Germinal center (tissue), 1 donor: ENCODE measurements around the gene RPRD1B.

Source experiments
- DNase-seq: peaks from one replicate; pipeline ENCODE4 v3.0.0; 2012; ENCODE audit warnings: mixed read lengths, low spot score

Gene RPRD1B

GRCh38 chr20:38036366-38036765 is 2.8 kb downstream of the RPRD1B start:
- no peak for DNase-seq

DNA sequence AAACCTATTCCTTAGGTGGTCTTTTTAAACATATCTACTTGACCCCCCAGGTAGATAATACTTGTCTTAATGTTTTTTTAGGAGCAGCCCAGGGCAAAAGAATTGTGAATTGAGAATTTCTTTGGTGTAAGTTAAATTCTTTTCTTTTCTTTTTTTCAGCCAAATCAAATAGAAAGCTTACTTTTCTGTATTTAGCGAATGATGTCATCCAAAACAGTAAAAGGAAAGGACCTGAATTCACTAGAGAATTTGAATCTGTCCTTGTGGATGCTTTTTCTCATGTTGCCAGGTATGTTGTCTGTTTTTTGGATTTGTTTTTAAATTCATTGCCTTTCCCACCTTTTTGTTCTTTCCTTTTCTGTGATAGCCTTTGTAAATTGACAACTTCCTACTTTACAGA is 6.7 kb downstream of the RPRD1B start:
- no peak for DNase-seq

DNA sequence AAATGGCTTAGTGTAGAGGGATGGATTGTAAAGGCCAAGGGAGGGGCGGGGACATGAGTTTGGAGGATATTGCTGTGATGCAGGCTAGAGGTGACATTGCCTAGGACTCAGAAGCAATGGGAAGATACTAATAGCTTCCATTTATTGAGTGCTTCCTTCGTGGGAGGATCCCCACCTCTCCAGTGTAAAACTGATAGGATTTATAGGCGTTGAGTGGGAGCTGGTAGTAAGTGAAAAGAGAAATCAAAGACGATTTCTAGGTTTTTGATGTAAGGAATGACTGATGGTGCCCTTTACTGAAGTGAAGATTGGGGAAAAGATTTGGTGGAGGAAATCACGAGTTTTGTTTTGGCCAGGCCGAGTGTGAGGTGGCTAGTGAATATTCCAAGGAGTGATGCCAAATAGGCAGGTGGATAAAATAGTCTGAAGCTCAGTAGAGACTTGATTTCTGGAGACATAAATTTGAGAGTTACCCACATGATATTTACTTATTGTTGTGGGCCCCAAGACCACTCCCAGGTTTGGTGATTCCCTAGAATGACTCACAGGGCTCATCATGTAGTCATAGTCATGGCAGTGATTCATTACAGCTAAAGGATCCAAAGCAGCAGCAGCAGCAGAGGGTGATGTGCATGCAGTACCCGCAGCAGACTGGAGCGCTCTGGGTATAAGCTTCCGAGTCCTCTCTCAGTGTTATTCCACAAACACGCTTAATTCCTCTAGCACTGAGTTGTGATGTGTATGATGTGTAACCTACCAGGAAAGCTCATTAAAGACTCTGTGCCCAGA is 10.2 kb downstream of the RPRD1B start:
- no peak for DNase-seq

DNA sequence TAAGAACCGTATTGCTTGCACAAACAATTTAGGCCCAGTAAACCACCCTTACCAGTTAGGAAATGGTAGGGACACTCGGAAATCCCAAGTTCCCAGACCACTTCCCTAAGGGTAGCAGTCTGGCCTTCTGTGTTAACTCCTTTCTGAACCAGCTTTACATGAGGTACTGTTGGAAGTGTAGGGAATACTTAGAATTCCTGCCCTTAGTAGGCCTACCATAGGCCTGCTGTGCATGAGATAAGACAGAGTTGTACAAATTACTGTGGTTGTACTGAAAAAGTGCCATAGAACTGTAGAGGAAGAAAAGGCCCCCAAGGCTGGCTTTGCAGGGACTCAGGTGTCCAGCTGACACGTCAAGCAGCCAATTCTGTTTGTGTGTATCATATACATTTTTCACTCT is 11.1 kb downstream of the RPRD1B start:
- DNase-seq, result no peak

DNA sequence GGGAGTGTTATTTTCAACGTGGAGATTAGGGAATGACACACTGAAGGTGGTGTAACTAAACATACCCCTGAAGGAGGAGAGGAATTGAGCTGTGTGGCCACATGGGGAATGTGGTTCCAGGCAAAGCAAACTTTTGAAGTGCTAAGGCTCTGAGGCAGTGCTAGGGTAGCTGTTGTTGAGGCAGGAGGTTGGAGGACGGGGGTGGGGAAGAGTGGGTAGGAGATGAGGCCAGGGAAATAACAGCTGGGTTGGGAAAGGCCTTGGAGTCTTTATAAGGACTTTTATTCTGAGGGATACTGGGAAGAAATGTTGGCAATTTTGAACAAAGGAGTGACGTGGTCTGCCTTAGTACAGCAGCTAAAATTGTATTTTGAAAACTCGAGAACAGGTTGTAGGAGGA is 13.0 kb downstream of the RPRD1B start:
- no peak for DNase-seq

DNA sequence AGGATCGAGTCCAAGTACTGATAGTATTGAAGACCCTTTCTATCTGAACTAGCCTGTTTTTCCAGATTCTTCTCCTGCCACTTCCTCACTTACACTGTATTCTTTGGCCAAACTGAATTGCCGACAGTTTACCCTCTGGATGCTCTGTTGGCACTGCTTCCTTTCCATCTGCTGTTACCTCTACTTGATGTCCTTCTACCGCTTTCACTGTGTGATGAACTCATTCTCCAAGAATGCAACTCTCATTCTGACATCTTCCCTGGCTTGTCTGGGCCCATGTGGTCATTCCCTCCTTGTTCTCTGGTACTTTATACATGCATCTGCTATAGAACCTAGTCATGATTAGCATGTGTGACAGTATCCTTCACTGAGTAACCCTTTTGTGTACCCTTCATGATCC is 16.3 kb downstream of the RPRD1B start:
- DNase-seq, result no peak

DNA sequence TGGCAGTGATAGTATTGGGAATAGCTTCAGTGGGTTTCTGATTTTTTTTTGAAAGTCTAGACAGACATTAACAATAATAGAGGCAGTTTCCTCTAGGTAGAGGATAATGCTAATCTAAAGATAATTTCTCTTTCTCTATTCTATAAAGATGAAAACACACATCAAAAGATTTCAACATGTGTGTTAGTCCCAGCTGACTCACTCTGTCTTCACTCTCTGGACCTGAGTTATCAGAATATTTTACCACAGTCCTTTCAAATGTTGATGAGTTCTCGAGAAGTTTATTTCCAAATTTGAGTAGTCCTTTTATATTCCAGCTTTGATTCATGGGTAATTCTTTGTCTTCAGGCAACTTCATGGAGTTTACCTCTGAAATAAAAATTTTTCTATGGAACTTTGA is 17.1 kb downstream of the RPRD1B start:
- DNase-seq, result no peak

DNA sequence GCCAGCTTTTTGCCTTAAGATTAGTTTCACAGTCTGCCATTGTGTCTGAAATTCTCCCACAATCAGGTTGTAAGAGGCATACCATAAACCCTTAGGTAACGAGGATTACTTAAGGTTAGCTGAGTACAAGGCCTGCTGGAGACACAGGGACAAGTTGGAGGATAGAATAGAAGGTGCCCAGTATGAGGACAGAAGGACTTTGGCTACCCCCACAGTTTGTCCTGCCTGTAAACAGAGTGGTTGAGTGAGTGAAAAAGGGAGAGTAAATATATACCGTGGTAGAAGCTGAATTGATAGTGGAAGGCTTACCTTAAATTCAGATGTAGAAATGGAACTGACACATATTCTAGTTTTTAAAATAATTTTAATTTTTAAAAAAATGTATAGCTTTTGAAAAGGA is 19.3 kb downstream of the RPRD1B start:
- DNase-seq, result no peak

DNA sequence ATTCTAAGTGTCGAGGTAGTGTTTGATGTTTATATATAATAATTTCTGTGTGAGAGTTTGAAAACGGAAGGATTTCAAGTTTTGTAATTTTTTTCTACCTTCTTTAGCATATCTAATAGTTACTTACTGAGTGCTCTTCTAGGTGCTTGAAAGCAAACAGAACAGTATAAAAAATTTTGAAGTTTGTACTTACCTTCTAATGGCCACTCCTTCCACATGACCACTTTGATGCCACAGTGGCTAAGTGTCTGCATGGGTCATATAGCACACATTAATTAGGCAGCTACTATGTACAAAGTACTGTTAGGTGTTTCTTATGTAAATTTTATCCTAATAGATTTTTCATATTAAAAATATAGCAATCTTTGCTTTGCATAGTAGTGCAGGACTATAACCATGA is 21.1 kb downstream of the RPRD1B start:
- no peak for DNase-seq

DNA sequence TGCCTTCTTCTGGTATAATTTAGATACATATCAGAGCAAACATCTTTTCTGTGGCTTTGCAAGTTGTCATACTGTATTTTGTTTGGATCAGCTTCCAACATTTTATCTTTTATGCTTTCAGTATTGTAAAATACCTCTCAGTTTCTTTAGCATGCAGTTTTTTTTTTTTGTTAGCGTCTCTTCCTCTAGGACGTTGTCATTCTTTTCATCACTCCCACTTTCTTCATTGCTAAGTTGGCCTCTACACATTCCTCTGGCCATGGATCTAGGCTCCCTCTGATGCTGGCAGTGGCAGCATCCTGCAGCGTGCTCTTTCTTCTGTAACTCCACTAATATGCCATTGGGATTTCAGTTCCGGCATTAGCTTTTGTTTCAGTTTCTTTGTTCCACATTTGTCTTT is 21.7 kb downstream of the RPRD1B start:
- DNase-seq, result no peak

DNA sequence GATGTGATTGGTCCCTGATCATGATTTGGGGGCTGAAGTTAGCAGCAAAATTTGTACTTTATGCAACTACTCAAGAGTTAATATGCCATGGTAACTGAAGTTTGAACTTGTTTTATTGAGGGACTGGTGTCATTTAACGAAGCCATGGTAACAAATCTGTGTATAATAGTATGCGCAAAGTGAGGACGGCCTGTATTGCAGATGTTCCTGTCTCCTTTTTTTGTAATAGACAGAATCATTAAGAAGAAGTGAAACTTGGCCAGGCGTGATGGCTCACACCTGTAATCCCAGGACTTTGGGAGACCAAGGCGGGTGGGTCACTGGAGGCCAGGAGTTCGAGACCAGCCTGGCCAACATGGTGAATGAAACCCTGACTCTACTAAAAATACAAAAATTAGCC is 22.3 kb downstream of the RPRD1B start:
- DNase-seq, result no peak

- DNase-seq, result peak; percentile 81
Measured at GRCh38 chr20:38057351-38057972, 23.9 kb downstream of the RPRD1B start.

GRCh38 chr20:38059832-38060231 is 26.3 kb downstream of the RPRD1B start:
- DNase-seq, result no peak

GRCh38 chr20:38060536-38060935 is 27.0 kb downstream of the RPRD1B start:
- no peak for DNase-seq

GRCh38 chr20:38061109-38061508 is 27.6 kb downstream of the RPRD1B start:
- no peak for DNase-seq

DNA sequence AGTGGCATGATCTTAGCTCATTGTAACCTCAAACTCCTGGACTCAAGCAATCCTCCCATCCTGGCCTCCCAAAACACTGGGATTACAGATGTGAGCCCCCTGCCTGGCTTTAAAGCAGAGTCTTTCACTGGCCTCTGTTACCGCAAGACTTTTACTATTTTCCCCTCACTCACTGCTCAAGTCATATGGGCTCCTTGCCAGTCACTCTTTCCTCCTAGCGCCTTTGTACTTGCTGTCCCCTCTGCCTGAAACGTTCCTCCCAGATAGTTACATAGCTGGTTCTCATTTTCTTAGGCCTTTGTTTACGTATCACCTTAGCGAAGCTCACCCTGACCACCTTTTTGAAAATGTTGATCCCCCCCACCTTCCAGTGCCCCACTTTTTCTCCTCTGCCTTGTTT is 29.3 kb downstream of the RPRD1B start:
- DNase-seq, result no peak

GRCh38 chr20:38063911-38064530 is 30.5 kb downstream of the RPRD1B start:
- DNase-seq, result peak; percentile 63

DNA sequence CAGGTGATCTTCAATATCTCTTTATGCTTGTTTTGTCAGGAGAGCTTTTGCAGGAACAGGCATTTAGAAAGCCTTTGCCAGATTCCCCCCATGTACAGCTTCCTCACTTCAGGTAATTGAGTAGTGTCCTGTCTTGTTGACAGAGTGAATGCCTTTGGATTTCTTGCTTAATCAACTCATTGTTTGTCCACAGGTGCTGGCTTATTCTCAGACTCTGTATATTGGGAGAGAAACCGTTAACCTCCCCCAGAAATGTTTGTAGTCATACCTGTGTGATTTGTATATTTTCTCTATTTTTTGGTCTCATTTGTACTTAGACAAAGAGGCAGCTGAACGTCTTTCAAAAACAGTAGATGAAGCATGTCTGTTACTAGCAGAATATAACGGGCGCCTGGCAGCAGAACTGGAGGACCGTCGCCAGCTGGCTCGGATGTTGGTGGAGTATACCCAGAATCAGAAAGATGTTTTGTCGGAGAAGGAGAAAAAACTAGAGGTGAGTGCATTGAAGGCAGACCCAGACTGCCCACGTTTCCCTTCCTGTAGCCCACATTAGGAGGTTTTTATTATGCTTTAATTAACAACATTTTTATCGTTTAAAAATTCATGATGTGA is 32.3 kb downstream of the RPRD1B start:
- peak; percentile 44 for DNase-seq

- no peak for DNase-seq
Measured at GRCh38 chr20:38066969-38067716, 33.6 kb downstream of the RPRD1B start.

- DNase-seq, result no peak
Measured at GRCh38 chr20:38067717-38068365, 34.3 kb downstream of the RPRD1B start.

DNA sequence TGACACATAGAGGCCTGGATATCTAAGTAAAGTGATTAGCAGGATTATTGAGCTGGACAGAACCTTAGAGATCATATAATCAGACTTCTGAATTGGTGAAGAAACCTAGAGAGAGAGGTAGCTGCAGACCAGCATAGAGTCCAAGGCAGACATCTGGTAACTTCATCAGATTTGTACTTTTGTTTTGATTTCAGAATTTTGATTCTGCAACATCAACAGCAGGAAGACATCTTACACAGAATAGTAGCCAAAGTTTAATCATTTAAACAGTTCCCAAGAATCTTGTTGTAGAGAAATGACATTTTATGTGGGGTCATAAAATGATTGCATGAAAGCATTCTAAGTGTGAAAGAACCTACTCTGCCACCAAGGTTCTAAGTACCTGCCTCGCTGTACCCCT is 39.4 kb downstream of the RPRD1B start:
- DNase-seq, result no peak
